HG03066 (cell line): ENCODE data around the gene ARL3.

Experiments
- ATAC-seq: cut with Tn5 transposase; IDR thresholded peaks from one replicate; pipeline ENCODE4 v1.9.1; 2021; ENCODE audit warnings: low read depth; ENCODE audit not compliant: unreplicated experiment

The ARL3 gene

DNA sequence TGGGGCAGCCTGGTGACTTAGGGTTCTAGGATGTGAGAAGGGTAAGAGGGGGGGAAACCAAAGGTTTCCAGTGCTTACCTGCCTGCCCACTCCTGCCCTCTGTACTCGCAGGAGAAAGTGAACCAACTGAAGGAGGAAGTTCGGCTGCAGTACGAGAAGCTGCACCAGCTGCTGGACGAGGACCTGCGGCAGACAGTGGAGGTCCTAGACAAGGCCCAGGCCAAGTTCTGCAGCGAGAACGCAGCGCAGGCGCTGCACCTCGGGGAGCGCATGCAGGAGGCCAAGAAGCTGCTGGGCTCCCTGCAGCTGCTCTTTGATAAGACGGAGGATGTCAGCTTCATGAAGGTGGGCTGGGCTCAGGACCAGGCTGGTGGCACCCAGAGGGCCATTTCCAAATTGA is 59.2 kb downstream of the ARL3 start:
- ATAC-seq, result no peak

GRCh38 chr10:102654566-102654965 is 59.6 kb downstream of the ARL3 start:
- ATAC-seq, result no peak

- ATAC-seq, result no peak
Observed at GRCh38 chr10:102653060-102653459, 61.1 kb downstream of the ARL3 start.

DNA sequence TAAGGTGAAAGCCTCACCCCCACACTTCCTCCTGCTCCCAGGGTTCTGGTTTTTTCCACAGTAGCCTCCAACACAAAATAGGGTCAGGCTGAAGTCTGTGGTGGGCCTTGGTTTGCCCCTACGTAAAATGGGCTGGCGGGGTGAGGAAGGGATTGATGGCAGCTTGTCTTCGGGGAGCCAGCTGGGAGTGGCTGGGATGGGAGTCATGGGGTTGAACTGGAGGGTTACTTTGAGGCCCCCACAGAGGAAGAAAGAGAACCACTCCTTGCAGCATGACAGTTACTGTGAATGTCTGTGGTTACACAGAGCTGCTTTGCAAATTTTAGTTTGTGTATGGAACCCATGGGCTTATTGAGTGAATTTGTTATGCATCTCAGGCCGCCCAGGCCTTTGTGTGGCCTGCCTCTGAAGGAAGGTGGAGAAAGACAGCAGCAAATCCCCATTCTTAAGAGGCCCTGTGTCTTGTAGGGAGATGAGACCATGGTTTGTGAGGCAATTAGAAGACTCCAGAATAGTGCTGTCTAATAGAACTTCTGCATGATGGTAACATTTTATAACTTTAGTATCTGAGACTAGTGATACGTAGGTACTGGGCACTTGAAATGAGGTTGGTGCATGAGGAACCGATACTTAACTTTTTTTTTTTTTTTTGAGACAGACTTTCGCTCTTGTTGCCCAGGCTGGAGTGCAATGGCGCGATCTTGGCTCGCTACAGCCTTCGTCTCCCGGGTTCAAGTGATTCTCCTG is 61.9 kb downstream of the ARL3 start:
- ATAC-seq, result peak; percentile 51

DNA sequence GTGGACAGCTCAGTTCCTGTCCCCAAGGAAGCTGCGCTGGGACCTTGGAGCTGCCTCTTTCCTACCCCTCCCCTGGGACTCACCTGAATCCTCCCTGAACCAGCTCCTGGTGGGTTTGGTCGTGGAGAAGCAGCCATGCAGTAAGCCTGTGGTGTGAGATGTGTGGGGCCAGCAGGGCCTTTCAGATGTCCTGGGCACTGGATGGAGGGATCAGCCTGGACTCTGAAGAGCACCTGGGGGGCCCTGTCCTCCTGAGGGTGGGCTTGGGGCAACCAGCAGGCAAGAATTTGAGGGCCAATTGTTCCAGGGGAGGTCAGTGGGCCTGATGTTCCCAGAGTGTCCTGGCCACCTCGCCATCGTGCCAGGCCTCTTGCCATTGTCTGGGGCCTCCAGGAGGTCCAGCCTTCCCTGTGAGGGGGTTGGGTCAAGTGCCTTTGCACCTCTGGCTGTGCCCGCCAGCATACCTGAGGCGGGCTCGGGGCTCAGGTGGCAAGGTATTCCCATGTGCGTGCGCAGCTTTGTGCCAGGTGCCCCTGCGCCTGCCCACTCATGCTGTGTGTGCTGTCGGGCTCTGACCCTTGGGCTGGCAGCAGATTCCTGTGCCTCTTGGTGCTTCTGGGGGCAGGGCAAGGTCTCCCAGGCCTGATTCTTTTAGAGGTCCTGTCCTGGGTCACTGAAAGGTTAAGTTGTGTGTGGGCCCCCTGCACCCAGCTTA is 62.6 kb downstream of the ARL3 start:
- ATAC-seq, result peak; percentile 10

DNA sequence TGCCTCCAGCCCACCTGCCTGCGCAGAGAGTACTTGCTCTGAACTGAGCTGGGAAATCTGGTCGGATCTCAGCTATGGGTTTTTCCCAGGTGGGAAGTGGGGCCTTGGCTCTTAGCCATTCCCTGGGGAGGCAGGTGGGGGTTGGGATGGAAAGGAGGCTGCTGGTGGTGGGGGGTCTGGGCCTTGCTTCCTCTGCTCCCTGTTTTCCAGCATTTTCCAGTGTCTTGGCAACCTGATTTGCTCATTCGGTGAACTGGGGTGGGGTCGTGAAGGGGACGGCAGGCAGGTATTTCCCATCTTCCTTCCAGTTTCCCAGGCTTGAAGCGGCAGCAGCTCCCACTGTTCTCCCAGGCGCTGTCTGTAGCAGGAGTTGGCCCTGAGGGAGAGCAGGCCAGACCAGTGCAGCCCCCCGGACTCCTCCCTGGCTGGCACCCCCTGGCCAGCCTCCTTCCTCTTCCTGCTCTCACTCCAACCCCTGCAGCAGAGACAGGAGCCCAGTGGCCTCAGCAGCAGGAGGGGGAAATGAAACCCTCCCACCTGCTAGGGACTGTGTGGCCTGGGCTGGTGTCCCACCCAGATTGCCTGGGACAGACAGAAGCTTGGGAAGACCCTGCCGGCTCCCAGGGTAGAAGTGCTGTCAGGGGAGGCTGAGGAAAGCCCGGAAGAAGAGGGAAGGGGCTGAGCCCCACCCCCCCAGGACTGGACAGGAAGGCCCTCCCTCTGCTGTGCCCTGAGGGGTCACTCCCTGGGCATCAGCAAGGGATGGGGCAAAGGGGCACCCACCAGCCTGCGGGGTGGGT is 63.3 kb downstream of the ARL3 start:
- ATAC-seq, result no peak

- no peak for ATAC-seq
Observed at GRCh38 chr10:102649797-102650654, 64.2 kb downstream of the ARL3 start.

GRCh38 chr10:102648889-102649796 is 65.1 kb downstream of the ARL3 start:
- ATAC-seq, result no peak

DNA sequence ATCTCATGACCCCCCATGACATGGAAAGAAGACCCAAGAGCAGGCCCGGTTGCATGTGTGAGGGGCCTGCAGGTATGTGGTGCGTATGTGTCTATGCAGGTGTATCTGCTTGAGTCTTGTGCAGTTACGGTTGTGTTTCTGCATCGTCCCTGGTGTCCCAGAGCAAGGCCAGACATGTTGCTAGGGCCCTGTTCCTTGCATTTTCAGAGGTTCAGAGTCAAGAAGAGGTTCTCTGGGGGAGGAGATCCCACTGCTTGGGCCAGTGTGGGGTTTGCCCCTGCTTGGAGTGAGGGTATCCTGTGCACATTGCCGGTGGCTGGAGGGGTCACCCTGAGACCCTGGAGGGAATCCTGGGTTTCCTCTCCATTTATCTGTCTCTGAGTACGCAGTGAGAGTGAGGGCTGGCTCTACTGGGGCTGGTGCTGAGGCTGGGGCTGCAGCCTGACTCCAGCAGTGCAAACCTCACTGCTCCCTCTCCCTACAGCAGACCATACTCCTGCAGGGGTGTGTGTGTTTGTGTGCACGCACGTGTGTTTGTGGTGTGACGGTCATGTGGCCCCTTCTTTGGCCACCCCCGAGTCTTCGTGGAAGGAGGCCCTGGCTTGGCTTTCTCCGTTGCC is 65.8 kb downstream of the ARL3 start:
- no peak for ATAC-seq

GRCh38 chr10:102647443-102648268 is 66.5 kb downstream of the ARL3 start:
- no peak for ATAC-seq

- ATAC-seq, result no peak
Observed at GRCh38 chr10:102646610-102647442, 67.4 kb downstream of the ARL3 start.

DNA sequence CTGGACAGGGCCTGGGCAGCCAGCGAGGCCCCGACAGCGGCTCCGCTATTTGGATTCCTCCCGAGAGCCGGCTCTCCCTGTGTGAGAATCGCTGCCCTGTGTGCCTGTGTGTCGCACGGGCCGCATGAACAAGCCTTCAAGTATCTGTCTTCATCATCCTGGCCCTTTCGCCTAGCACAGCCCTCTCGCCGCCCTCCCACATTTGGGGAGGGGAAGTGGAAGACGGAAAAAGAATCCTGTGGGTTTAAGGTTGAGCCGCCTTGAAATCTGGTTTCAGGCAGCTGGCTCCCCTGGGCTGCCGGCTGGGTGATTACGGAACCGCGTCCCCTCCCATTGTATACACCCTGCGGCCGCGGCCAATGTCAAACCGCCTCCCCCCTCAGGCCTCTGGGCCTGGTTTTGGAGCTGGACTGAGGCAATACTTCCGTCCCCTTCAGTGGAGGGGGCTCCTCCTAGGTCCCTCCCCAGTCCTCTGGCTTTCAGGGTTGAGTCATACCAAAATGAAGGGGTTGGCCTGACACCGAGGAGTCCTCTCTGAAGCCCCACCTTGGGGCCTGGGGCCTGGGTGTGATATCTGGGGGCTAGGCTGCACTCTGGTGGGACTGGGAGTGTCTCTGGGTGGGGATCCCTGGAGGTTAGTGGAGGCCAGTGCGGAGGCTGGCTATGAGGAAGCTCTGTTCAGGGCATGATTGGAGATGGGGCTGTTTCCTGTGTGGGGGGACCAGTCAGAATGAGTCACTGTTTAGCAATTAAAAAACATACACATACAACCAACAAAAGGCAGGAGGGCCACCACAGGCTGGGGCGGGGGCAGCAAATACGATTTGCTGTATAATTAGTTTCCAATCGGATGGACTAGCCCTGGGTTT is 68.2 kb downstream of the ARL3 start:
- ATAC-seq, result peak; percentile 30

DNA sequence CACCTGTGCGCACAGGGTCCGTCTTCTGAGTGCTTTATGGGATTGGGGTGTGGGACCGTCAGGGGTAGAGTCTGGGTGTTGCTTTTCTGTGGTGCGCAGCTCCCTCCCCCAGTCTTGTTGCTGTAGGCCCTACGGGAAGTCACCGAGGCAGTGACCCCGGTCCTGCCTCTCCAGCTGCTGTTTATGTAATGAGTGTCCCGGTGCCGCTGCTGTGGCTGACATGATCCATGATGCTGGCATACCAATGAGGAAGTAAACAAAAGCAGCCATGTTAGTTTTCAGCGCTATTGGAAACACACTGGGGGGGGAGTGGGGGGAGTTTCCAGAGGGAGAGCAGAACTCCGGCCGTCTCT is 68.8 kb downstream of the ARL3 start:
- peak; percentile 0 for ATAC-seq

- no peak for ATAC-seq
Observed at GRCh38 chr10:102644646-102645387, 69.4 kb downstream of the ARL3 start.

DNA sequence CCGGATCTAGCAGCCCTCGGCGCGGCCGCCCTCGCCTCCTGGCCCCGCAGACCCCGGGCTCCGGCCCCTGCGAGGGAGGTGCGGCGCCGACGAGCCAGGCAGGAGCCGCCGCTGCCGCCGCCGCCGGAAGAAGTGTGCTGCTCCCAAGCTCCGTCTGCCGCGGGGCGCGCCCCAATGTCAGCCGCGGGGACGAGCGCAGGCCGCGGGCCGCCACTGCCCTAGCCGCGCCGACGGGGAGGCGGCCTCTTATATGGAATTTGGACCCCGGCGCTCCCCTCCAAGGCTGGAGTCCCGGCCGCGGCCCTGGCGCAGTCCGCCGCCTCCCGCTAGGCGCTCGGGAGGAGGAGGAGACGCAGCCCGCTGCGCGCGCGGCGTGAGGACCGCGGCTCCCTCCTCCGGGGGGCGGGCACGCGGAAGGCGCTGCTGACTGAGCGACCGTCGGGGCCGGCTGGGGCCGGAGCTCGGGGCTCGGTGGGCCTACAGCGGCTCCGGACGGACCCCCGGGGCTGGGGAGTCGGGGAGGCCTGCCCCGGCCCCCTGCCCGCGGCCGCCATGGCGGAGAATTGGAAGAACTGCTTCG is 70.0 kb downstream of the ARL3 start, which contains the start of gene TRIM8:
Gene TRIM8, plus strand, starts transcription at position 414 of the 580 bp plus-strand sequence. Its CDS starts 139 bp downstream, at position 553.
- ATAC-seq, result no peak
